Bronchial epithelial cell (primary cell): ENCODE data around the gene PUS3. TPM values are rescaled to one million over a fixed set of nuclear protein-coding genes. Genes with fewer than 3 reads are reported as not detected.

ENCODE experiments used
- DNase-seq: peaks from one replicate; pipeline ENCODE4 v3.0.0-alpha.2; 2010; ENCODE audit warnings: low read depth
- FAIRE-seq: peaks from 2 replicates; lab custom pipeline; 2011; peaks lifted over from hg19 to GRCh38; lab: Jason Lieb, UNC
- H3K27me3 ChIP-seq: 2 replicates; pipeline ENCODE4 v1.5.1; 2011; ENCODE audit warnings: low read length; ENCODE audit not compliant: control insufficient read depth, insufficient read depth
- H3K36me3 ChIP-seq: 2 replicates; pipeline ENCODE4 v1.5.1; 2011; ENCODE audit warnings: low read length; ENCODE audit not compliant: control insufficient read depth, insufficient read depth
- H3K4me3 ChIP-seq: 2 replicates; pipeline ENCODE4 v1.5.1; 2011; ENCODE audit warnings: mild to moderate bottlenecking, low read depth, low read length, control low read depth
- total RNA-seq: library from RNA; depleted of rRNA; stranded (reverse); fragments of >200 nt; gene quantifications from 2 replicates; pipeline ENCODE4 v1.2.1, GENCODE V29; 2014
- TF ChIP-seq, protein P1 (sequence below): IDR thresholded peaks from 2 replicates; pipeline ENCODE4 v1.5.1; 2011; ENCODE audit warnings: mild to moderate bottlenecking, moderate library complexity, low read length, control low read depth, inconsistent platforms; ENCODE audit not compliant: insufficient read depth, severe bottlenecking

The PUS3 gene
- total RNA-seq, 1 donor from 2014 or later, result 19.5 TPM

DNA sequence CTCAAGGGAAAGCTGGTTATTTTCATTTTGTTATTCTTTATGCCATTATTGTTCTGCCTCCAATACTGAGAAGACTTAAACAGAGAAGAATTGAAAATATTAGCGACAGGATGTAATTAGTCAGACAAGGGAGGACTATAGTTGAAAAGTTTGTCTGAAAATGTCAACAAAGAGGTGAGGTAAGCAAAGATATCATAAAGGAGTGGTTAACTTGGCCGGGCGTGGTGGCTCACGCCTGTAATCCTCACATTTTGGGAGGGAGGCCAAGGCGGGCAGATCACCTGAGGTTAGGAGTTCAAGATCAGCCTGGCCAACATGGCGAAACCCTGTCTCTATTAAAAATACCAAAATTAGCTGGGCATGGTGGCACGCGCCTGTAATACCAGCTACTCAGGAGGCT, 19.6 kb downstream of the PUS3 start:
- H3K36me3 ChIP-seq, result no peaks in the 10 kb centered on the region
- TF ChIP-seq, protein P1, sequence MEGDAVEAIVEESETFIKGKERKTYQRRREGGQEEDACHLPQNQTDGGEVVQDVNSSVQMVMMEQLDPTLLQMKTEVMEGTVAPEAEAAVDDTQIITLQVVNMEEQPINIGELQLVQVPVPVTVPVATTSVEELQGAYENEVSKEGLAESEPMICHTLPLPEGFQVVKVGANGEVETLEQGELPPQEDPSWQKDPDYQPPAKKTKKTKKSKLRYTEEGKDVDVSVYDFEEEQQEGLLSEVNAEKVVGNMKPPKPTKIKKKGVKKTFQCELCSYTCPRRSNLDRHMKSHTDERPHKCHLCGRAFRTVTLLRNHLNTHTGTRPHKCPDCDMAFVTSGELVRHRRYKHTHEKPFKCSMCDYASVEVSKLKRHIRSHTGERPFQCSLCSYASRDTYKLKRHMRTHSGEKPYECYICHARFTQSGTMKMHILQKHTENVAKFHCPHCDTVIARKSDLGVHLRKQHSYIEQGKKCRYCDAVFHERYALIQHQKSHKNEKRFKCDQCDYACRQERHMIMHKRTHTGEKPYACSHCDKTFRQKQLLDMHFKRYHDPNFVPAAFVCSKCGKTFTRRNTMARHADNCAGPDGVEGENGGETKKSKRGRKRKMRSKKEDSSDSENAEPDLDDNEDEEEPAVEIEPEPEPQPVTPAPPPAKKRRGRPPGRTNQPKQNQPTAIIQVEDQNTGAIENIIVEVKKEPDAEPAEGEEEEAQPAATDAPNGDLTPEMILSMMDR, result no peak
- FAIRE-seq (no peak), DNase-seq (peak; percentile 46)
- H3K27me3 ChIP-seq, result no peaks in the 10 kb centered on the region
- no peak overlapping the region for H3K4me3 ChIP-seq

DNA sequence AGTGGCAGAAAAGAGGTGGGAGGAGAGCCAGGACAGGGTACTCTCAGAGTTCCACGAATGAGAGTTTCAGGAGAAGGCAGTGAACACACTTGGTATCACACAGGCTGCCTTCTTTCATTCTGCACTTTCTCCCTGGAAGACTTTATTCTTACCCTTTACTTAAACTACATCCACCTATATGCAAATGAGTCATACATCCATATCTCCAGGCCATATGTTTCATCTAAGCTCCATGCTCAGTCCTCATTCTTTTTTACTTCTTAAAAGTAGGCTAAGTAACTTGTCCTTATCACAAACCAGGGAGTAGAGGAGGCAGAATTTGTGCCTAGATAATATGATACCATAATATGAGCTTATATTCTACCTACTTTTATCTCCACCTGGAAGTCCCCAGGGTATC, 21.7 kb downstream of the PUS3 start:
- FAIRE-seq (no peak), DNase-seq (peak; percentile 69)
- TF ChIP-seq, protein P1, result no peak
- H3K27me3 ChIP-seq, result no peaks in the 10 kb centered on the region
- H3K36me3 ChIP-seq, result no peaks in the 10 kb centered on the region
- no peak overlapping the region for H3K4me3 ChIP-seq

DNA sequence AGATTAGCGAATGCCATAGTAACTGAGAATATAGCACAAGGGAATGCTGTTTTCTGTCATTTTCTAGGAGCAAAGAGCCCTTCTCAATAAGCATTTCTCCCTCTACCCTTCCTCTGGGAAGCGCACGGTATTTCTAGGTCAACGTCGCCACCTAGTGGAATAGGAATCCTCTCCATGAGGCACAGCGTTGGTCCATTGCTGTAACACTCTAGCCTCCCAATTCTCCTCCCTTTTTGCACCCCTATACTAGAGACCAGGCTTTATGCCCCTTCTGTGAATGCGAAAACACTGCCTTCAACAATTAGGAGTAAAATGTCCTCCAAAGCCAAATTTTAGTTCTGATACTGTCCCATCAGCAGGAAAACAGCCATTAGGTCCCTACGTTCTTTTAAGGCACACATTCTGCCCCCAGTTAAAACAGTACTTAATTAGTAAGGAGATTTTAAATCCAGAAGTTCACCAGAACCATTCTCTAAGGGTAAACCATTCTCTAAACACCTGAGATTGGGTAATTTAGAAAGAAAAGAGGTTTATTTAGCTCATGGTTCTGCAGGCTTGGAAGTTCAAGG, 28.4 kb downstream of the PUS3 start:
- Histone ChIP-seq H3K4me3 (no peak overlapping the region), H3K36me3 (no peaks in the 10 kb centered on the region), H3K27me3 (no peaks in the 10 kb centered on the region)
- TF ChIP-seq, protein P1, result peak; percentile 88
- DNase-seq (peak; percentile 57), FAIRE-seq (peak; percentile 50)

DNA sequence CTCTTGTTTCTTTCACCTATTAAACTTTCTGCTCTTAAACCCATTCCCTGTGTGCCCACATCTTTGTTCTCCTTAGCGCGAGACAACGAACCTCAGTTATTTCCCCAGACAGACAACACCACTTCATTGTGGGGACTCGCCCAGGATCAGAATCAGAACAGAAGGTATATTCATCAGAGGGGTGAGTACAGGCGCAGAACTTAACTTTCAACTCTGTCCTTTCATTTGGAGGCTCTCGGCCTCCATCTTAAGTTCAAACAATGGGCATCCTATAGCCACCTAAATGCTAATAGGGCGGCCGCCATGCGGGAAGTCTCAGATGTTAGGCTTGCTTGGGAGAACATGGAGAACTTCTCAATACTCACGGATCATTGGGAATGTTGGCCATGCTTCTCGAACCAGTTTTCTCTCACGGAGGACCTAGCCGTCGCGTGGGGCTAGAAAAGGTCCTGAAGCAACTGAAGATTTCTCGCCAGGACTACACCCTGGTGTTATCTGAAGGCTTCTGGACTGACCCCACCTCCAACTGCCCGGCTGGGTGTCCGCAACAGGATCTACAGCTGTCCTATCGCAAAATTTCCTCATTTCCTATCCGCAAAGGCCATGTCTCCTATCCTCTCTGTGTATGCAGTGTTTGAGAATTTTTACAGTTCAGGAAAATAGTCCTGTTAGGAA, 29.0 kb downstream of the PUS3 start:
- Histone ChIP-seq H3K36me3 (no peaks in the 10 kb centered on the region), H3K27me3 (no peaks in the 10 kb centered on the region), H3K4me3 (no peak overlapping the region)
- TF ChIP-seq, protein P1, result no peak
- no peak for DNase-seq
- no peak for FAIRE-seq

DNA sequence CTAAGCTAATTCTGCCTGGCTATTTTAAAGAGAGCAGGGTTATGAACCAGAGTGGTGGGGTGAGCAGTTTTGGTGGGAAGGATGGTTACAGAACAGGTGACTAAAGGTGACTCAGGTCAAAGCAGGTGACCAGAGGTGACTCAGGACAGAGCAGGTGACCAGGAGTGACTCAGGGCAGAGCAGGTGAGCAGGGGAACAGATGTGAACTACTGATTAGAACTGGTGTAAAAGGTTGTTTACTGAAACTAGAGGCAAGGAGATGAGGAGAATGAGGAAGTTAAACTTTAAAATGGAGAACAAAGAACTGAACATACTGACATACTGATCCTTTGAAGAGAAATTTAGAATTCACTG, 30.9 kb downstream of the PUS3 start:
- no peaks in the 10 kb centered on the region for H3K36me3 ChIP-seq
- no peak overlapping the region for H3K4me3 ChIP-seq
- H3K27me3 ChIP-seq, result no peaks in the 10 kb centered on the region
- DNase-seq, result no peak
- no peak for FAIRE-seq
- TF ChIP-seq, protein P1, result no peak
